HepG2 (cell line): ENCODE data around the gene IKBIP.

ENCODE experiments used
- POLR2A ChIP-seq, 2 experiments: IDR thresholded peaks; 2 replicates each; pipeline ENCODE4 v1.6.1; 2011; ENCODE audit warnings: low read depth in 2 of 2, low read length in 2 of 2, mild to moderate bottlenecking in 1 of 2, moderate library complexity in 1 of 2; ENCODE audit not compliant: insufficient read depth in 1 of 2
- TAF1 ChIP-seq: sonication (generic); formaldehyde crosslinking; IDR thresholded peaks from 2 replicates; pipeline ENCODE4 v1.4.0; 2020; ENCODE audit warnings: missing genetic modification reagents
- TF ChIP-seq, protein P1 (sequence below): sonication (generic); formaldehyde crosslinking; IDR thresholded peaks from 2 replicates; pipeline ENCODE4 v1.5.0; 2020; ENCODE audit warnings: mild to moderate bottlenecking, missing genetic modification reagents, moderate library complexity

DNA sequence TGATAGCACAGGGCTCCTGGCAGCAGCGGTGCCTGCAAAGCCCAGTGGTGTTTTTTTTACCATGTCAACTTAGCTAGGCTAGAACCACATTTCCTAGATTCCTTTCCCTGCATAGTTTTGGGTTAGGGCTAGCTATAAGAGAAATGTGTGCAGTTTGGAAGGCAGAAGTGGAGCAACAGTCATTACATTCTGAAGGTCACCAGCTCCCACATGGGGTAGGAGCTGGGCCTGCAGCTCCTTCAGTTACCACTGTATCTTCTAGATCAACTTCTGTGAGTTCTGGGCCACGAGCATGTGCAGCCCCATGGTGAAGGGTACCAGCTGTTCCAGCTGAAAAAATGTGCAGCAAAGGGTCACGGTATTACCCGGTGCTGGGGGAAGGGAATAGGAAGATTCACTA is 53.4 kb downstream of the IKBIP start:
- TF ChIP-seq, protein P1, sequence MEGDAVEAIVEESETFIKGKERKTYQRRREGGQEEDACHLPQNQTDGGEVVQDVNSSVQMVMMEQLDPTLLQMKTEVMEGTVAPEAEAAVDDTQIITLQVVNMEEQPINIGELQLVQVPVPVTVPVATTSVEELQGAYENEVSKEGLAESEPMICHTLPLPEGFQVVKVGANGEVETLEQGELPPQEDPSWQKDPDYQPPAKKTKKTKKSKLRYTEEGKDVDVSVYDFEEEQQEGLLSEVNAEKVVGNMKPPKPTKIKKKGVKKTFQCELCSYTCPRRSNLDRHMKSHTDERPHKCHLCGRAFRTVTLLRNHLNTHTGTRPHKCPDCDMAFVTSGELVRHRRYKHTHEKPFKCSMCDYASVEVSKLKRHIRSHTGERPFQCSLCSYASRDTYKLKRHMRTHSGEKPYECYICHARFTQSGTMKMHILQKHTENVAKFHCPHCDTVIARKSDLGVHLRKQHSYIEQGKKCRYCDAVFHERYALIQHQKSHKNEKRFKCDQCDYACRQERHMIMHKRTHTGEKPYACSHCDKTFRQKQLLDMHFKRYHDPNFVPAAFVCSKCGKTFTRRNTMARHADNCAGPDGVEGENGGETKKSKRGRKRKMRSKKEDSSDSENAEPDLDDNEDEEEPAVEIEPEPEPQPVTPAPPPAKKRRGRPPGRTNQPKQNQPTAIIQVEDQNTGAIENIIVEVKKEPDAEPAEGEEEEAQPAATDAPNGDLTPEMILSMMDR (CRISPR knock-in tag), result 0 out of 2 replicates have a peak, but pooled peaks have one; percentile 29
- TF ChIP-seq TAF1 (no peak), POLR2A (IDR thresholded peaks at IDR 0.05; ENCODE audit: insufficient read depth in 1 of 2, low read depth in 2 of 2, low read length in 2 of 2) (no peak)
